Stimulated activated CD4-positive, alpha-beta T cell treated with anti-CD3 and anti-CD28 coated beads, Interleukin-12 subunit alpha, Interleukin-12 subunit beta, amount 100 ng/mL, for 4 hours (primary cell): ENCODE data around the gene SUMO3.
"Not testable (repeated sequence)": the region's sequence is repeated elsewhere in the genome, so short reads cannot be mapped to it uniquely, and the experiment has no call there.

ENCODE experiments used
- DNase-seq: peaks from one replicate; pipeline ENCODE4 v3.0.0-alpha.2; 2020

Gene SUMO3

DNA sequence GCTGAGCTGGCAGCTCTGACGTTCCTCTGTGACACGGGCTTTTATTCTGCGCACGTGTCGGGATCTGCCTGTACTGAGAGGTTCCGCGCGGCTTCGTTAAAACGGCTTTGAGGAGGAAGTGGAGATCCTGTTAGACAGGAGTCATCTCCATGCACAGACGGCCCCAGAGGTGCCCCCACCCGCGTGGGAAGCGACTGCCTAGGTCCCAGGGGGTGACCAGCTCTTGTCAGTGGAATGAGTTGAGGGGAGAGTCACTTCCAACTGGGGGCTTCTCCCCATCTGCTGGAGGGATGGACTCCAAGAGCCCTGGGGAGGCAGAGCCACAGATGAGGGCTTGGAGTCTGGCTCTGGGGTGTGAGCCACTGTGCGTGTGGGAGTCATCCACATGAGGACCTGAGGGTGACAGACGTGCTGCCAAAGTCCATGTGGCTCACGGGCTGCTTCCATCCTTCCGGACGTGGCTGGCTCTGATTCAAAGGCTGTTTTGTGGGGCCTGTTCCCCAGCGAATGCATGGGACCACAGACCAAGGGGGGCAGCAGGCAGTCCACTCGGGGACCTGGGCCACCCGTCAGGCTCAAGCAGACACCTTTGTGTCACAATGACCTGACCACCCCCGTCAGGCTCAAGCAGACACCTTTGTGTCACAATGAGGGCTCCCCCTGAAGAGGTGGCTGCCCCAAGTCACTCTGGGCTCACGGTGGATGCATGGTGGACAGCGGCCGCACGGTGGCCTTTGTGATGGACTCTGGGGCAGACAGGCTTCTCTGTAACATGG lies 28.8 kb upstream of the SUMO3 start:
- peak; percentile 45 for DNase-seq

DNA sequence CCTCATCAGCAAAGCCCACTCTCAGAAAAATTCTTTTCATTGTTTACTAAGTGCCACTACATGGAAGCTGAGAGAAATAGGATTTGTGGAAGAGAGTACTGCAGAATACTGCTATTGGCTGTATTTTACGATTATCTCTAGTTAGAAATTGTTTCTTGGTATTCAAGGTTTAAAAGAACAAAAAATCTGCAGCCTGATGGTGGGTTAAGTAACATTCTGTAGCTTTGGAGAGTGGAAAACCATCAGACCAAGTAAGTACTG lies 28.3 kb upstream of the SUMO3 start:
- DNase-seq: no peak

DNA sequence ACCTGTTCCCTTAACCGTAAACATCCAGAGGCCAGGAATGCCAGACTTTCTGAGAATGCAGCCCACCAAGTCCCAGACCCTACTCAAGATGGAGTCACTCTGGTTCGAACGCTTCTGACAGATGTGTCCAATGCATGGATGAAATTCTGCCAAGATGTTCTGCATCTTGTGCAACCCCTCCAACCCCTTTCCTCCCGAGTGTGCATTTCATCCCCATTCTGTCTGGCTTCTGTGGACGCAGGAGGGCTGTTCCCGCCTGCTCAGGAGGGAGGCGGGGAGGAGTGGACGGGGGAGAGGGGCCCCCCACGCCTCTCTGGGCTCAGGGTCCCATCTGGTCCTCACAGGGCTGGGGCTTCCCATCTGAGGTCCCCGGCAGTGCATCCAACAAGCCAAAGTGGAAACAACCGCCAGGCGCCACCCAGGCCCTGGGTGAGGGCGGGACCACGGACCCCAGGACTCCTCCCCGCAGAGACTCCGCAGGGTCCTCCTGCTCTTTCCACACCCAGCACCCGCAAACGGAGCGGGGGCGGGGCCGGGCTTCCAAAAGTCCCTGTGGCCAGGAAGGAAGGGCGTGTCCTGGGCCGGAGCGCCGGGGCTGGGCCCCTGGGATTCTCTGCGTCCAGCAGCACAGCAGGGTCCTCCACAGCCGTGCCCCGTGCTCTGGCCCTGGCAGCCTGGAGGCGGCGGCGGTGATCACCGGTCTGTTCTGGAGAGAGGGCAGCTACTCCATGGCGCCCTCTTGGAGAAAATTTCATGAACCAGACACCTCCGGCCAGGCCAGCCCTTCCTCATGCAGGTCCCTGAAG lies 27.8 kb upstream of the SUMO3 start:
- peak; percentile 46 for DNase-seq

DNA sequence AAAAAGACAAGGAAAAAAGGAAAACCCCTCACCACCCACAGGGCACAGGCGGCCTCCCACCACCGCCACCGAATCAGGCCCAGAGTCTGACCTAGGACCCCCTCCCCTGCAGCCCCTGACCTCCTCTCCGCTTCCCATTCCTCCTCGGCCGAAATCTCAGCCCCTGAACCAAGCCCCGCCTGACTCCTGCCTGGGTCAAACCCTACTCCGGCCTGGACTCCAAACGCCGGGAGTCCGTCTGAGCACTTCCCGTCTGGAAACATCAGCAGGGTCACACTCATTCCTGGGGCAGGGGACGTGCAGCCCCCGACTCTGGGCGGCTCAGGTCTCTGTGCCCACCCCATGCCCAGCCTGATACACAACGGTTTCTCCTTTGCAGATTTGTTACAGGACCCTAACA lies 26.4 kb upstream of the SUMO3 start:
- no peak for DNase-seq

DNA sequence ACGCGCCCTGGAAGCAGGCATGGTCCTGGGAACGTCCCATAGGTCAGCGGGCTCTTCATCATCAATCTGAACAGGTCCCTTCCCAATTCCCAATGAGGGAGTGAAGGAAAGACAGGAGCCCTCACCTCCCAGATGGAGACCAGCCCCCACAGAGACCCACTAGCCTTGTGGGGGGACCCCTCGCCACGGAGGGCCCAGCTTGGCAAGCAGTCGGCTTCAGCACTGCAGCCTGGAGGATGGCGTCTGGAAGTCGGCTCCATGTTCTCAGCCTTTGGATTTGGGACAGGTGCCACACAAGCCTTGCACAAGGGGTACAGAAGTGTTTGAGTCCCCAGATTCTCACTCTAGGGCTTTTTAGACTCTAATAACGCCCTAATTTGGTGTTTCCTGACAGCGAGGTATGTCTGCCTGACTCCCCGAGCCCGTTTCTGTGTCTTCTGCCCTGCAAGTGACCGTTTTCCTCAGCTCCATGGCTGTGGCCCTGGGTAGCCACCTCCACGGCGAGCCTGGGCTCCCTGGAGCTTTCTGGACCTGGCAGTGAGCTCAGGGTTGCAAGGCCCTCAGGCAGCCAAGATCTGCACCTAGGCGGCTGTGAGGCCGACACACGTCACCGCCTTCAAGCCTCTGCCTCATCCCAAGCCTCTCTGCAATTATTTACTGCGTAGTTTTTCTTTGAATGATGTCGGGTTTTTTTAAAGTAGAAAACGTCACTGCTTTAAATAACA lies 25.0 kb upstream of the SUMO3 start:
- no peak for DNase-seq

DNA sequence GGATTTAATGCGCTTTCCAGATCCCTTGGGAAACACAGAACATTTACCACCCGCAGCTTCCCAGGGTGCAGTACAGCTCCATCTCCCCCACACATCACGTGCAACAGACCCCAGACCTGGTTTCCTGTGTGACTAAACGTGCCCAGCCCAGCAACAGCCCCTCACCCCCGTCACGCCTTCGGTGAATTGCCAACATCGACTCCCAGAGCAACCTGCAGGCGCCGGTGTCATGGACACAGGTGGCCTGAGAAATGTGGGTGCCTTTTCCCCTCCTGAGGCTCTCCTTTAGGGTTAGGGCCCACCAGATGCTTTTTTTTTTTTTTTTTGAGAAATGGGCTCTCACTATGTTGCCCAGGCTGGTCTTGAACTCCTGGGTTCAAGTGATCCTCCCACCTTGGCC lies 24.2 kb upstream of the SUMO3 start:
- DNase-seq: no peak

DNA sequence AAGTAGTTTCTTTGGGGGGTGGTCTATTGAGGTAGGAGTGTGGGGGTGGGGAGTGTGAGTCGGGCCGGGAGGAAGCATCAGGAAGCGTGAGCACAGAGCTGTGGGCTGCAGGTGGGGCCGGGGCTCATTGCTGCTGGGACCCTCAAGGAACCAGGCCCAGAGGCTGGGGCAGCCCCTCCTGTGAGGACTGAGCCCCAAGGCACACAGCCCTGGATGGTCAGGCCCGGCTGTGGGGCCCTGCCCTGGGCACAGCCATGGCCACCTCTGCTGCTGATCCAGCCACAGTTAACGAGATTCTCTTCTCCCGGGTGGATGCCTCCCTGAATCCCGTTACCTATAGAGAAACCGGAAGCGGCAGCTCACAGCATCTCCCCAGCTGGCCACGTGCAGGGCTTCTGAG lies 22.9 kb upstream of the SUMO3 start:
- no peak for DNase-seq

DNA sequence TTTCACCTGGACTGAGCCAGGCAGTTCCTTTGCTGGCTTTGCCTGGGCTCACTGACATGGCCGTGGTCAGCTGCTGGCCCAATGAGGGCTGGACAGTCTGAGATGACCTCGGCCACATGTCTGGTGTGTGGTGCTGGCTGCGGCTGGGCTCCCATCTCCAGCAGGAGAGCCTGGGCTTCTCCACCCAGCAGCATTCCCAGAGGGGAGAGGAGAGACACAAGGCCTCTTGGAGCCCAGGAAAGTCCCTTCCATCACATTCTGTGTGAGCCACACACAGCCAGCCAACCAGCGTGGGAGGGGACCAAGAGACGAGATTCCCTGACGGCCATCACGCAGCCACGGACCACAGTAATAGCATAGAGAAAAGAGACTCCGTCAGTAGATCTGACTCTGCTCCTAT lies 21.1 kb upstream of the SUMO3 start:
- no peak for DNase-seq

DNA sequence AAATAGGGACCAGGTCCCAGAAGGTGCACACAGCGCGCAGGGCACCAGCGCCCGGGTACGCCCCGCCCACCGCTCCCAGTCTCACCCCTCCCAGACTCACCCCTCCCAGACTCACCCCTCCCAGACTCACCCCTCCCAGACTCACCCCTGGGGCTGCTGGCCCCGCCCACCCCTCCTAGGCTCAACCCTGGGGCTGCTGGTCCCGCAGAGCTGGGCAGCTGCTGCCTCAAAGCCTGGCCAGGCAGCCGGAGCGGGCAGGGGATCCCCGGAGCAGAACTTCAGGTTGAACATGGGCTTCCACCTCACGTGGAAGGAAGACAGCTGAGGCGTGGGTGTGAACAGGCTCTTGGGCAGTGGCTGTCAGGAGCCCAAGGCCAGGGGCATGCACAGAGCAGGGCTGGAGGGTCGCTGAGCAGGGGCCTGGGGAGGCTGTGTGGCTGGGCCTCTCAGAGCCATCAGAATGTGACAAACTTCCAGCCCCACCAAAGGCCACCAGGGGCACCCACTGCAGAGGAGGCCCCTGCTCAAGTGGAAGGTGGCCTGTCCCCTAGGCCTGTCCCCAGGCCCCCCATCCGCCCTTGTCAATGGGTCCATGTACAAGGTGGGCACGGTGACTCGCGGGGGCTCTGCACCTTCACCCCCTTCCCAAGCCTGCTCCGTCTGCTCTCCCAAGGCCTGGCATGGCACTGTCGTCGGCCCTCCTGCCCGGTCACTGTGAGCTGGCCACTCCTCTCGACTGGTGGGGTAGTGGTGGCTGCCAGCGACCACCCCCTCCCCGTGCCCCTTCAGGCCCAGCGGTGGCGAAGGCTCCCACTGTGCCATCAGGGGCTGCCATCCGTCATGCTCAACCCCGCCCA lies 20.4 kb upstream of the SUMO3 start:
- no peak for DNase-seq

DNA sequence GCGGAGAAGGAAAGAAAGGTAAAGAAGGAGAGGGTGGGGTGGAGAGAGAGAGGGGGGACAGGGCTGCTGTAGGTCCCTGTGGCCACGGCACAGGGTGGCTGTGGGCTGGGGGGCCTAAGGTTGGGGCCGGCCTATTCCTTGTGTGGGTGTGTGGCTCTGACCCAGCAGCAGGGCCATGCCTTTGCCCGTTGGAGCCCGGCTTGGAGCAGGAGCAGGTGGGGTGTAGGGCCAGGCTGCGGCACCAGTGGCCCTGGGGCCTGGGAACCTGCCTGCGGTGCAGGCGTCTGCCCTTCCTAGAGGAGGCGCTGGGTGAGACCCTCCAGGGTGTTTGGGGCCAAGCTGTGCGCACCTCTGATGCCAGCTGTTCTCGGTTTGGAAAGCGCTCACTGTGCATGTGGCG lies 19.7 kb upstream of the SUMO3 start:
- DNase-seq: no peak

DNA sequence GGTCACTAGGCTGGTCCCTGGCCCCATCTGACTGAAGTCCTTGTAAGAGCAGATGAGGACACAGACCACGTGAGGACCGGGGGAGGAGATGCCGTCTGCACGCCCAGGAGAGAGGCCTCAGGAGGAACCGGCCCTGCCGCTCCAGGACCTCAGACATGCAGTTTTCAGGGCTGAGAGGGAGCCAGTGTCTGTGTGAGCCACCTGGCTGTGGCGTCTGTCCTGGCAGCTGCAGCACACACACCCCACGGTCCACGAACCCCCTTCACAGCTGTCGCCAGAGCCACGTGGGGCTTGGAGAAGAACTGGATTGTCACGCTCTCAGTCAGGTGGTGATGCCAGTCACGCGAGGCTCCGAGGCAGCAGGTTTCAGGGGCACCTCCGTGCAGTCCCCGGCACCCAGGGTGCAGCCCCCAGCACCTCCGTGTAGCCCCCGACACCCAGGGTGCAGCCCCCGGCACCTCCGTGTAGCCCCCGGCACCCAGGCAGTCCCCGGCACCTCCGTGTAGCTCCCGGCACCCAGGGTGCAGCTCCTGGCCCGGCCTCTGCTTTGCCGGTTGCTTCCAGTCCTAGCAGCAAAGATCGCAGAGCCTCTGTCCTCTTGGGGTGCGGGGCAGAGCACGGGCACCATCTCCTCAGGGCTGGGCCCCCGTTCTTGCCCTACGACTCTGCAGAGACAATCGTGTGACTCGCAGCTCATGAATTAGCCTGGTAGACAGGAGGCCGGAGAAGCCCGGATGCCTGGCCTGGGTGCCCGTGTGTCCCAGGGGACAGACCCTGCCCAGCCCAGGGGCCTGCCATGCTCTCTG lies 19.0 kb upstream of the SUMO3 start:
- no peak for DNase-seq

DNA sequence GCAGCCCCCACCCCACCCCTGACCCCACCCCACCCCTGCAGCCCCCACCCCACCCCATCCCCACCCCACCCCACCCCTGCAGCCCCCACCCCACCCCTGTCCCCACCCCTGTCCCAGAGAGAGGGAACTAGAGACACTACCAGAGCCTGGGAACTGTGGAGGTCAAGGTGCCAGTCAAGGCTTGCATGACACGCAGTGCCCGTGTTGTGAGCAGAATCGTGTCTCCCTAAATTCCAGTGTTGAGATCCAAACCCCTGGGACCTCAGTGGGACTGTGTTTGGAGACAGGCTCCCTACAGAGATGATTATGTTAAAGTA lies 18.4 kb upstream of the SUMO3 start:
- DNase-seq: no peak

DNA sequence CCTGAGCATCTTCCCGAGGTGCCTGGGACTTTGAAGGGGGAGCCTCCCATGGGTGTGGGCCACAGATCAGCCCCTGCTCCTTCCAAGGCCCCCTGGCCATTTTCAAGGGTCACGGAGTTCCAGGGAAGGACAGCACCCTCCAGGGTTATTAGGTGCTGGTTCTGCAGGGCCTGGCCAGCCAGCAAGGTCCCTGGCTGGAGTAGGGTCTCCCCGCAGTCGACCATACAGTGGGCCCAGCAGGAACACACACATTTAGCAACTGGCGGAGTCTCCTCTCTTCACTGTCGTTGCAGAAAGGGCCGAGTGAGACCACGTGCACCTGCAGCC lies 17.7 kb upstream of the SUMO3 start:
- DNase-seq: no peak

DNA sequence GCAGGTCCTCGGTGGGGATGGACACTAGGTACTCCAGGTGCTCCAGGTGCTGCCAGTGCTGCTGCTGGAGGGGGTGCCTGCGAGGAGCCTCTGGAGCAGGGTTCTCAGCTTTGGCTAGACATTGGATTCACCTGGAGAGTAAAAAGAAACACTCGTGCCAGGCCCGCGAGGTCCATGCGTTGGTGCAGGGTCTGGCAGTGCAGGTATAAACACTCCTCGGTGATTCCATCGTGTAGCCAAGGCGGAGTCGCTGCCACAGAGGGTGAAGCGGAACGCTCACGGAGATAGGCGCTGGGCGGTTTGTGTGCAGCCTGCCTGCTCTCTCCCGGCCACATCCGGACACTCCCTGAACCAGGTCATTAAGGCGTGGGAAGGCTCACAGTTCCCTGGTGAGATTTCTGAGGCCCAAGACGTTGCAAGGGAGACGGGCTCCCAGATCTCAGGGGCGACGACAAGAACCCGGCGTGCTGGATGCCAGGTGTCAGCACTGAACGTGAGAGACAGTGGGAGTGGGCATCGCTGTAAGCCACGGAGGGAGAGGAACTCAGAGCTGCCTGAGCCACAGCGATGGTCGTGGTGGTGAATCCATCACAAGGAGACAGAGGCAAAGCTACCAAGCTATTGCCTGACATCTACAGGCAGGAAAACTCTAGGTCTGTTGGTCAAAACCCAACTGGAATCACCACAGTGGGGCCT lies 17.2 kb upstream of the SUMO3 start:
- DNase-seq: no peak

DNA sequence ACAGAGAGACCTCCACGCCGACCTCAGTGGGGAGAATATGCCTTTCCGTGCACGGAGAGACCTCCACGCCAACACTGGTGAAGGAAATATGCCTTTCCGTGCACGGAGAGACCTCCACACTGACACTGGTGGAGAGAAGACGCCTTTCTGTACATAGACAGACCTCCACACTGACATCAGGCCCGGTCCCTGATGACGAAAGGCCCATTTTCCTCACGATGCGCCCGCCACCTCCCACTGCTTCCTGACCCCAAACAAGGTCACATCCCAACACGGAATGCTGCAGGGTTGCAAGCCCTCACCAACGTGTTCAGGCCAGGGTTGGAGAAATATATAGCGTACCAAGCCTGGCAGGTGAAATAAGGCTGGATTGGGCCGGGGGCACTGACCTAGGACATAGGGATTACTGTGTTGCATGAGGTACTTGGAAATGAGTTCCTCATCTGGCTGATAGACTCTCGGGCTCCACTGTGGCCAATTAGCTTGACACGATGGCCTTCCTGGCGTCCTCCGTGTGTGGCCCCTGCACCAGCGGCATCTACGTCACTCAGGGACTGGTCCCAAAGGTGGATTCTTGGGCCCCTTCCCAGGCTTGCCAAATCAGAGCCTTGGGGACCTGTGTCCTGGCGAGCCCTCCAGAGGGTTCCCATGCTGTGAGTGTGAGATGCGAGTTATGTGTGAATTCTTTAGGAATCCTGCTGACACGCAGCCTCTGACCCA lies 16.5 kb upstream of the SUMO3 start:
- DNase-seq: no peak

DNA sequence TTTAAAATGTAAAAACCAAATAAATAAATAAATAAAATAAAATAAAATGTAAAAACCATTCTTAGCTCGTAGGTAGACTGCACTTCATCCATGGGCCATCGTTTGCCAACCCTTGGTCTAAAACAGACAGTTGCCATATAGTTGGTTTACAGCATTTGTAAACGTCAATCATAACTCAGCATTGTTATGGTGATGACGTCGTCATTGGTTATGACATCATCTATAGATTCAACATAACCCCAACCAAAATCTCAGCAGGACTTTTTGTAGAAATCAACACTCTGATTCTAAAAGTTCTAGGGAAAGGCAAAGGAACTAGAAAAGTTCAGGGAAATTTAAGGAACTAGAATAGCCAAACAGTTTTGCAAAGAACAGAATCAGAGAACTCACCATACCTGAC lies 15.8 kb upstream of the SUMO3 start:
- no peak for DNase-seq

DNA sequence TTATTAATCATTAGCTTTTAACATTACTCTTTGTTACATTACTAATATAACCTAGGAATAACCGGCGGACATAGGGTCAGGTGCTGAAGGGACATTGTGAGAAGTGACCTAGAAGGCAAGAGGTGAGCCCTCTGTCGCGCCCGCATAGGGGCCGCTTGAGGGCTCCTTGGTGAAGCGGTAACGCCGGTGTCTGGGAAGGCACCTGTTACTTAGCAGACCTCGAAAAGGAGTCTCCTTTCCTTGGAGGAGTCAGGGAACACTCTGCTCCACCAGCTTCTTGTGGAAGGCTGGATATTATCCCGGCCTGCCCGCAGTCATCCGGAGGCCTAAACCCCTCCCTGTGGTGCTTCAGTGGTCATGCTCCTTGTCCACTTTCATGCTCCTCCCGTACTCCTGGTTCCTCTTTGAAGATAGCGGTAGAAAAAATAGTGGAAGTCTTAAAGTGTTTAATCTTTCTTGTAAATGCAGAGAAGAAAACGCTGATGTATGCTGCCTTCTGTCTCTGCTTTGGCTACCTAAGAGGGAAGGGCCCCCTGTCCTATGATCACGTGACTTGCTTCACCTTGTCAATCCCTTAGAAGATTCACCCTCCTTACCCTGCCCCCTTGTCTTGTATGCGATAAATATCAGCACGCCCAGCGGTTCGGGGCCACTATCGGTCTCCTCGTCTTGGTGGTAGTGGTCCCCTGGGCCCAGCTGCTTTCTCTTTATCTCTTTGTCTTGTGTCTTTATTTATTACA lies 14.8 kb upstream of the SUMO3 start:
- not testable (repeated sequence) for DNase-seq

DNA sequence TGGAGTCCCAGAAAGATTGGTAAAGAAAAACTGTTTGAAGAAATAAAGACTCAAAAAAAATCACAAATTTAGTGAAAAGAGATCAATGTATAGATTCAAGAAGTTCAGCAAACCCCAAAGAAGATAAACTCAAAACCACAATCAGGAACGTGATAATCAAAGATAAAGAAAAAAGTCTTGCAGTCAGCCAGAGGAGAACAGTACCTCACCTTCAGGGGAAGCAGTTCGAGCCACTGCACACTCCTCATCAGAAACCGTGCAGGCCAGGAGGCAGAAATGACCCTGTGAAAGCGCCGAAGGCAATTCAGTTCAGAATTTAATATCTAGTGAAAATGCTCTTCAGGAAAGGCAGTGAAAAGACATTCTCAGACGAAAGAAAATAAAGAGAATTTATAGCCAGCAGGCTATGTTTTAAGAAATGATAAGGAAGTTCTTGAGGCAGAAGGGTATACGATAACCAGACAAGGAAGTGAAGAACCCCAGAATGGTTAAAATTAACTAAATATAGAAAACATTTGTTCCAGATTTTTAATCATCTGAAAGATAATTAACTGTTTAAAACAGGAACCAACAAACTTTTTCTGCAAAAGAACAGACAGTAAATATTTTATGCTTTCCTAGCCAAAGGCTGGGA lies 13.5 kb upstream of the SUMO3 start:
- DNase-seq: no peak

DNA sequence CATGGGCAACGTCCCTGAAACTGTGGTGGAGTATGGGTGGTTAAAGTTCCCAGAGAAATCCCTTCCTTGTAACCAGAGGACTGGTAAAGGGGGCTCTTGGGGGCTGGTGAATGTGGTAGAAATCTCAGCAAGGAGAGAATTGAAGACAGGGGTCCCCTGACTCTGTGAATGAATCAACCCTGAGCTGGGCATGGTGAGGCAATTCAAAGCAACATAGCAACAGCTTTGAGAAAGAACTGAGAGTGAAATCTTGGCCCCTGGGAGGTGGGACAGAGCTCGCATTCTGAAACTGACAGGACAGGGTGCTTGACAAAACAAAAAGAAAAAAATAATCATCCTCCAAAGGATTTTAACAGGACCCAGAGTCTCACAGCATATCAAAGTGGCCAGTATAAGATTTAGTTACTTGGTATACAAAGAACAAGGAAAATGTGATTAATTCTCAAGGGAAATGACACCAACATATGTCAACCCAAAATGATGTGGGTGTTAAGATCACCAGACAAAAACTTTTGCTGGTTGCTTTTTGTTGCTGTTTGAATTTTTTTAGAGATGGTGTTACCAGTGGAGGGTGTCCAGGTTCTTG lies 11.7 kb upstream of the SUMO3 start:
- DNase-seq: no peak
